OCI-M2 (cell line): Measurements from ENCODE around the gene MEGF6.

Experiments
- DNase-seq: peaks from one replicate; lab custom pipeline; 2025; ENCODE audit not compliant: unreplicated experiment; lab: John Stamatoyannopoulos, UW

MEGF6 gene

GRCh38 chr1:3444736-3445135 lies 166.6 kb downstream of the MEGF6 start:
- DNase-seq = no peak

GRCh38 chr1:3444298-3444697 lies 167.0 kb downstream of the MEGF6 start:
- DNase-seq = no peak

DNA sequence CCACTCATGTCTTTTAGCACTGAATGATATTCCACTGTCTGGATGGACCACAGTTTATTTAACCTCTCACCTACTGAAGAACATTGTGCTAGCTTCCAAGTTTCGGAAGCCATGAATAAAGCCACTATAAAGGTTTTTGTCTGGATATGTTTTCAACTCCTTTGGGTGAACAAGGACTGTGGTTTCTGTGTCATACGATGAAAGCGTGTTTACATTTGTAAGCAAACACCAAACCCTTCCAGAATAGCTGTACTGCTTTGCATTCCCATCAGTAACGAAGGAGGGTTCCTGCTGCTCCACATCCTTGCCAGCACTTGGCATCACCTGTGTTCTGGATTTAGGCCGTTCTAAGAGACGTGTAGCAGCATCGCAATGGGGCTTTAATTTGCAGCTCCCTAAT lies 167.5 kb downstream of the MEGF6 start:
- DNase-seq = no peak

- no peak for DNase-seq
These were observed 168.4 kb downstream of the MEGF6 start for GRCh38 chr1:3442901-3443300.

DNA sequence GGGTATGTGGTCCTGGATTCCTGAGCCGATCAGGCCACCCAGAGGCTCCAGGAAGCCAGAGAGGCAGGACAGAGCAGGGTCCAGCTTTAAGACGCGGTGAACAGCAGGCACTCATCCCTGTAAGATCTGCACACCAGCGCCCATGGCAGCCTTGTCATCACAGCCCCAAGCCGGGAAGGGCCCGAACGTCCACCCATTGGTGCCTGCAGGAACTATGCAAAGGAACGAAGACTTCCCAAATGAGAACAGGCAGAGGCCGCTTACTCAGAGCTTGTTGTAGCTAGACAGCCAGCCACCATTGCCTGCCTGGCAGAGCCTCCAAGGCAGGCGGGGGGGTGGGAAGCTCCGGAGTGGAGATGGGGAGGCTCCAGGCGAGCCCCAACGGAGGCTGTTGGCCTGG lies 169.0 kb downstream of the MEGF6 start:
- no peak for DNase-seq

GRCh38 chr1:3441880-3442279 lies 169.4 kb downstream of the MEGF6 start:
- DNase-seq = no peak

- no peak for DNase-seq
These were observed 169.9 kb downstream of the MEGF6 start for GRCh38 chr1:3441410-3441847.

GRCh38 chr1:3440711-3441409 lies 170.4 kb downstream of the MEGF6 start:
- DNase-seq = no peak

DNA sequence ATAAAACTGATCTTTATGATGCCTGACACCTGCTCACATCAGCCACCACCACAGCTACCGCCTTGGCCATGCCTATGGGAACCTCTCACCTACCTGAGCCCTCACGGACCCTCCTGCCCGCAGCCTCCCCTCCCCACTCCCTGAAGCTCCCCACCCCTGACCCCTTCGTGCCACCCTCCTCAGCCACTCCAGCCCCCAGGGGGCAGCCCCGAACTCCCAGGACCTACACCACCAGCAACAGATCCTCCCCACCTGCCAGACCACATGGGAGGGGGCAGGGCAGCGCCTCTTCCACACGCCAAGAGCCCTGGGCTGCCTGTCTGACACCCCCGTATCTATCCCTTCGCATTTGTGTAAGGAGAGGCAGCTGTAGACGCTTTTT lies 171.0 kb downstream of the MEGF6 start:
- DNase-seq = no peak
